ENCODE measurements around the gene EFHC2. TPM values are rescaled to one million over a fixed set of nuclear protein-coding genes. Genes with fewer than 3 reads are reported as not detected.

The EFHC2 gene
- total and polyA plus RNA-seq, 2 of the 8 experiments (the other 6 are each of a cell fraction or from before 2014, with no cell fraction given), result 1.8 to 3.4 TPM

DNA sequence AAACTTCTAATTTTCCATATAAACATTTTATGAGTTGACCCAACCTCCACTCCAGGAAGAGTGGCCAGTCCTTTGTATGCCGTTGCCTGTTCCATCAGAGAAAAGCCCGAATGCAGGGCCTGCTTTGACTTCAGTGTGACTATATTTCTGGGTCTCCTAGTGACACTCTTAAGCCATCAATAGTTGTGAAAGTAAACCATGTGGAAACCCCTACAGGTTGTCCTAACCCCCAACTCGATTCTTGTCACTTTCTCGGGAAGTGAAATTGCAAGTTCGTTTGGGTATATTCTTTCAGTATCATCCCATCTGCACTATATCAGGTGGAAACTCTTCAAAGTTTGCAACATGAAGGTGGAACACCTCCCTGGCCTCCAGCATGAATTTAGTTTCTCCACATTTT lies 52.8 kb downstream of the EFHC2 start (continued):
- TF ChIP-seq CEBPB (IDR thresholded peaks at IDR 0.05; ENCODE audit: low read depth, low read length), result no peak
- TF ChIP-seq EGR1 (IDR thresholded peaks at IDR 0.05; ENCODE audit: borderline replicate concordance, low read depth, low read length), result no peak
- no peak for TF ChIP-seq SIX5 (IDR thresholded peaks at IDR 0.05; ENCODE audit: low read depth, low read length)
